ENCODE data around the gene CDHR1.

DNA sequence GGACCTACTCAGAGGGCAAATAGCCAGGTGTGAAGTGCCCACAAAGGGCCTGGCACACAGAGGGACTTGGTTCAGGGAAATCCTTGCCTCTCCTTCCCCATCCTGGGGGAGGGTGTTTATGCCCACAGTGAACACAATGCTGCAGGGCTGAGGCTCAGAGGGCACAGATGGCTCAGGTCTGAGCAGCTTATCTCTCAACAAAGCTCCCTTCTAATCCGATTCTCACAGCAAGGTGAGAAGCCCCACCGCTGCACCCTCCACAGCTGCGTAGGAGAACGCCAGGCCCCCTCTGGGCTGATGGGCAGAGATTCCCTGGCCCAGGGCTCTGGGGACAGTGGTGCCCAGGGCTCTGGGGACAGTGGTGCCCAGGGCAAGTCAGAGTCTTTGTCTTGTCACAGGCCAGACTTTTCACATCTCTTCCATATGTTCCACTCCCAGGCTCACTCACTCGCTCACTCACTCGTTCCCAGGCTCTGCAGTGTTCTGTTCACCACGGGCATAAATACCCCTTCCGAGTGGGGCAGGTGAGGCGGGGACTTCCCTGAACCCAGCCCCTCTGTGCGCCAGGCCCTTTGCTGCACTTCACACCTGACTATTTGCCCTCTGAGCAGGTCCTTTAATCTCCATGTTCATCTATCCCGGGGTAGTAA lies 8.7 kb upstream of the CDHR1 start:
- TF ChIP-seq SUZ12 (IDR thresholded peaks at IDR 0.05; ENCODE audit: extremely low read depth, insufficient read depth, insufficient read length) (no peak), YY1 (IDR thresholded peaks at IDR 0.05; ENCODE audit: insufficient read depth, insufficient read length) (no peak)

Measured in NT2/D1 (cell line).